K562 (cell line): ENCODE data around the gene CRKL. TPM values are rescaled to one million over a fixed set of nuclear protein-coding genes. Genes with fewer than 3 reads are reported as not detected.

ENCODE experiments used
- ASH1L ChIP-seq: fragments of 450-650 bp; IDR thresholded peaks from 2 replicates; pipeline ENCODE4 v1.6.1; 2018; ENCODE audit warnings: borderline replicate concordance, mild to moderate bottlenecking, low read depth; ENCODE audit not compliant: partially characterized antibody
- BCLAF1 ChIP-seq, 2 experiments: fragments of 450-650 bp in 1 of 2; IDR thresholded peaks; 2 replicates each; pipeline ENCODE4 v1.6.1; 2011 to 2017; ENCODE audit warnings: low read depth in 2 of 2, antibody characterized with exemption in 1 of 2, borderline replicate concordance in 1 of 2, low read length in 1 of 2, mild to moderate bottlenecking in 1 of 2, mixed read lengths in 1 of 2; ENCODE audit not compliant: control insufficient read depth in 1 of 2
- CBX8 ChIP-seq: fragments of 200-600 bp; sonication (generic); IDR thresholded peaks from 2 replicates; pipeline ENCODE4 v1.6.1; 2012; ENCODE audit warnings: borderline replicate concordance, mixed run types, low read depth, mild to moderate bottlenecking, moderate library complexity, mixed read lengths, low read length, control low read depth, inconsistent platforms; ENCODE audit not compliant: poor library complexity, severe bottlenecking; ENCODE audit errors: extremely low read depth
- FOXM1 ChIP-seq, 2 experiments: fragments of 450-650 bp in 1 of 2; sonication (generic) in 1 of 2; formaldehyde crosslinking in 1 of 2; IDR thresholded peaks; 2 replicates each; pipeline versions ENCODE4 v1.6.1 to v1.9.0; 2017 to 2022; ENCODE audit warnings: low read depth in 2 of 2, mild to moderate bottlenecking in 2 of 2, missing genetic modification reagents in 1 of 2, moderate library complexity in 1 of 2
- HIVEP1 ChIP-seq: fragments of 250-450 bp; sonication (Bioruptor Pico); IDR thresholded peaks from 2 replicates; pipeline ENCODE4 v1.4.0; 2020; ENCODE audit warnings: mild to moderate bottlenecking
- KHSRP ChIP-seq: fragments of 450-650 bp; IDR thresholded peaks from 2 replicates; pipeline ENCODE4 v1.6.1; 2017
- NELFE ChIP-seq: IDR thresholded peaks from 2 replicates; pipeline ENCODE4 v1.6.1; 2011; ENCODE audit warnings: mild to moderate bottlenecking; ENCODE audit not compliant: insufficient read depth, insufficient read length
- NKRF ChIP-seq: fragments of 450-650 bp; IDR thresholded peaks from 2 replicates; pipeline ENCODE4 v1.6.1; 2016; ENCODE audit warnings: borderline replicate concordance
- PREB ChIP-seq: sonication (generic); formaldehyde crosslinking; IDR thresholded peaks from 2 replicates; pipeline ENCODE4 v1.8.1; 2023; ENCODE audit warnings: mild to moderate bottlenecking, missing genetic modification reagents
- YY1 ChIP-seq, 3 experiments: IDR thresholded peaks; 2 replicates each; pipeline ENCODE4 v1.6.1; 2011; ENCODE audit warnings: low read length in 2 of 3, mild to moderate bottlenecking in 2 of 3, moderate library complexity in 2 of 3, borderline replicate concordance in 1 of 3, control low read depth in 1 of 3, low read depth in 1 of 3; ENCODE audit not compliant: insufficient read depth in 3 of 3, insufficient replicate concordance in 2 of 3, control insufficient read depth in 1 of 3, insufficient read length in 1 of 3; ENCODE audit errors: extremely low read depth in 1 of 3
- ZFP1 ChIP-seq: fragments of 450-650 bp; formaldehyde crosslinking; IDR thresholded peaks from 2 replicates; pipeline ENCODE4 v1.4.0; 2020; ENCODE audit warnings: mild to moderate bottlenecking, mixed read lengths
- ZNF277 ChIP-seq: fragments of 250-450 bp; sonication (Bioruptor Pico); IDR thresholded peaks from 2 replicates; pipeline ENCODE4 v1.8.0; 2022; ENCODE audit warnings: inconsistent platforms, mild to moderate bottlenecking, moderate library complexity, borderline replicate concordance
- ZNF316 ChIP-seq: fragments of 450-650 bp; IDR thresholded peaks from 2 replicates; pipeline ENCODE4 v1.6.1; 2016
- polyA plus RNA-seq, 8 experiments: library from polyadenylated mRNA; depleted of rRNA in 4 of 8; stranded (reverse) in 5 of 8; unstranded in 3 of 8; fragments of >200 nt; fragmentation: Nextera tagmentation in 2 of 8; fragmentation: Illumina TruSeq in 1 of 8; extraction: Ambion mirVana in 2 of 8; extraction: Trizol in 1 of 8; gene quantifications; 2 replicates each; pipeline versions ENCODE4 v1.2.1 to v1.2.3, GENCODE V29; 2011 to 2014; ENCODE audit warnings: inconsistent platforms in 1 of 8, missing spikeins in 1 of 8
- total RNA-seq, 7 experiments: library from RNA; depleted of rRNA in 6 of 7; stranded (reverse); fragments of >200 nt in 6 of 7; fragmentation: Illumina TruSeq in 2 of 7; extraction: Trizol in 2 of 7; gene quantifications; 2 replicates each; pipeline versions ENCODE4 v1.2.1 to v1.2.3, GENCODE V29; 2011 to 2021; ENCODE audit warnings: low replicate concordance in 1 of 7
- TF ChIP-seq, protein P1 (sequence below), 2 experiments: fragments of 250-450 bp in 1 of 2; fragments of 450-650 bp in 1 of 2; sonication (Bioruptor Pico) in 1 of 2; IDR thresholded peaks; 2 replicates each; pipeline versions ENCODE4 v1.6.1 to v1.8.0; 2016 to 2021; ENCODE audit warnings: mild to moderate bottlenecking in 2 of 2, moderate library complexity in 2 of 2, missing compliant biosample characterization in 1 of 2, missing genetic modification characterization in 1 of 2

CRKL gene
- total and polyA plus RNA-seq, 9 of the 15 experiments (the other 6 are each of a cell fraction or from before 2014, with no cell fraction given) = 100 to 263 (median 124) TPM

DNA sequence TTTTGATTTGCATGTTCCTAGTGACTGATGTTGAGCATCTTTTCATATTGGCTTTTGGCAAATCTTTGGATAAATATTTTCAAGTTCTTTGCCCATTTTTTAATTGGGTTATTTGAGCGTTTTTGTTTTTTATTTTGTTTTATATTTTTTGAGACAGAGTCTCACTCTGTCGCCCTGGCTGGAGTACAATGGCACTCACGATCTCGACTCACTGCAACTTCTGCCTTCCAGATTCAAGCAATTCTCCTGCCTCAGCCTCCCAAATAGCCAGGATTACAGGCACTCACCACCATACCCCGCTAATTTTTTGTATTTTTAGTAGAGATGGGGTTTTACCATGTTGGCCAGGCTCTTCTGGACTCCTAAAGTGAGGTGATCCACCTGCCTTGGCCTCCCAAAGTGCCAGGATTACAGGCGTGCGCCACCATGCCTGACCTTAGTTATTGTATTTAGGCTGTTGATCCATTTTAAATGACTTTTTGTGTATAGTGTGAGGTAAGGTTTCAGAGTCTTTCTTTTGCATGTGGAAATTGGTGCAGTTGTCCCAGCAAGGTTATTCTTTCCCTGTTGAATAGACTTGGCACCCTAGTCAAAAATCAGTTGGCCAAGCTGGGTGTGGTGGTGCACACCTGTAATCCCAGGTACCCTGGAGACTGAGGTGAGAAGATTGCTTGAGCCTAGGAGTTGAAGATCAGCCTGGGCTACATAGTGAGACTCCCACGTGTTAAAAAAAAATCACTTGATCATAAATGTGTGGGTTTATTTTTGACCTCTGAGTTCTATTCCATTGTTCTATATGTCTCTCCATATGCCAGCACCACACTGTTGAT is 26.1 kb downstream of the CRKL start (continued):
- no peak for TF ChIP-seq BCLAF1 (IDR thresholded peaks at IDR 0.05; ENCODE audit: borderline replicate concordance in 1 of 2, control insufficient read depth in 1 of 2, low read depth in 2 of 2, low read length in 1 of 2)
- no peak for TF ChIP-seq ZFP1 (CRISPR knock-in tag)
- no peak for TF ChIP-seq KHSRP
- TF ChIP-seq ZNF277 (CRISPR knock-in tag) = no peak
- TF ChIP-seq ZNF316 = no peak
- TF ChIP-seq HIVEP1 (CRISPR knock-in tag) = no peak
- peak; percentile 52; the same call in 1 of the 2 replicates for TF ChIP-seq PREB (CRISPR knock-in tag)
- TF ChIP-seq FOXM1 (IDR thresholded peaks at IDR 0.05; ENCODE audit: low read depth) = no peak
- TF ChIP-seq FOXM1 (CRISPR knock-in tag; IDR thresholded peaks at IDR 0.05; ENCODE audit: low read depth) = no peak
- TF ChIP-seq NKRF = 0 out of 2 replicates have a peak, but pooled peaks have one; percentile 19
- TF ChIP-seq CBX8 = no peak
- TF ChIP-seq, protein P1, sequence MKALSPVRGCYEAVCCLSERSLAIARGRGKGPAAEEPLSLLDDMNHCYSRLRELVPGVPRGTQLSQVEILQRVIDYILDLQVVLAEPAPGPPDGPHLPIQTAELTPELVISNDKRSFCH (CRISPR knock-in tag; IDR thresholded peaks at IDR 0.05) = 0 out of 2 replicates have a peak, but pooled peaks have one; percentile 52
- TF ChIP-seq, protein P1 (tag; IDR thresholded peaks at IDR 0.05) = no peak
- TF ChIP-seq YY1 (IDR thresholded peaks at IDR 0.05; ENCODE audit: borderline replicate concordance in 1 of 3, control insufficient read depth in 1 of 3, extremely low read depth in 1 of 3, insufficient read depth in 3 of 3, insufficient read length in 1 of 3, insufficient replicate concordance in 2 of 3, low read depth in 1 of 3, low read length in 2 of 3) = no peak
- peak; percentile 42 for TF ChIP-seq ASH1L
- TF ChIP-seq NELFE = no peak
